Measurements from ENCODE around the gene SLC29A3. TPM values are rescaled to one million over a fixed set of nuclear protein-coding genes. Genes with fewer than 3 reads are reported as not detected.
A peak's percentile ranks its signal among the peaks of the same experiment; 100 is the strongest.

The SLC29A3 gene
- polyA plus RNA-seq, 1 donor (not counting 4 experiments of a cell fraction or from before 2014, with no cell fraction given), result 0.52 TPM

GRCh38 chr10:71299071-71299785 is 19.8 kb upstream of the SLC29A3 start:
- Histone ChIP-seq H3K27me3 (ENCODE audit: control insufficient read depth, extremely low read depth, insufficient read depth, low read length) (peaks cover 6% of the 10 kb centered on the region), H3K9me1 (ENCODE audit: control insufficient read depth, extremely low read depth, insufficient read depth, low read length) (peaks cover 2% of the 10 kb centered on the region), H2AFZ (ENCODE audit: control insufficient read depth, low read length) (no peak overlapping the region), H3K27ac (ENCODE audit: control insufficient read depth, insufficient read depth, low read length) (no peak overlapping the region), H3K79me2 (ENCODE audit: control insufficient read depth, insufficient read depth, low read length) (no peaks in the 10 kb centered on the region), H3K4me3 (ENCODE audit: control insufficient read depth in 2 of 3, extremely low read depth in 1 of 3, insufficient read depth in 2 of 3, low read depth in 1 of 3, low read length in 3 of 3) (no peak overlapping the region), H3K9ac (ENCODE audit: control insufficient read depth, extremely low read depth, insufficient read depth, low read length) (no peak overlapping the region), H3K36me3 (ENCODE audit: control insufficient read depth in 2 of 2, extremely low read depth in 1 of 2, insufficient read depth in 2 of 2, low read length in 2 of 2) (peaks cover 0 to 2% of the 10 kb centered on the region in 2 experiments), H4K20me1 (ENCODE audit: control insufficient read depth, extremely low read depth, insufficient read depth, low read length) (peaks cover 5% of the 10 kb centered on the region), H3K9me3 (ENCODE audit: control insufficient read depth, low read depth, low read length) (no peaks in the 10 kb centered on the region), H3K4me2 (ENCODE audit: control insufficient read depth, extremely low read depth, insufficient read depth, low read depth, low read length) (no peak overlapping the region), H3K4me1 (ENCODE audit: control insufficient read depth, extremely low read depth, insufficient read depth, low read length) (peaks cover 13% of the 10 kb centered on the region)
- no peak for DNase-seq (ENCODE audit: low read depth, low spot score)
- dilution Hi-C loops (cut with MboI; ENCODE audit: extremely low pct_ligation_motif_present, low sequenced_read_pairs), result no loop called here
- FAIRE-seq, result no peak
- TF ChIP-seq EZH2 (IDR thresholded peaks at IDR 0.05; ENCODE audit: low read length), result no peak
- no peak for TF ChIP-seq CTCF (optimal IDR thresholded peaks at IDR 0.05 in 1 of 3, IDR thresholded peaks at IDR 0.05 in 1 of 3, conservative IDR thresholded peaks at IDR 0.05 in 1 of 3; ENCODE audit: extremely low read depth in 1 of 3, insufficient read depth in 2 of 3, low read length in 3 of 3)

- Histone ChIP-seq H2AFZ (ENCODE audit: control insufficient read depth, low read length) (peak overlapping the region; percentile 65), H3K9me1 (ENCODE audit: control insufficient read depth, extremely low read depth, insufficient read depth, low read length) (peaks cover 2% of the 10 kb centered on the region), H3K27me3 (ENCODE audit: control insufficient read depth, extremely low read depth, insufficient read depth, low read length) (peaks cover 10% of the 10 kb centered on the region), H3K36me3 (ENCODE audit: control insufficient read depth in 2 of 2, extremely low read depth in 1 of 2, insufficient read depth in 2 of 2, low read length in 2 of 2) (peaks cover 0 to 2% of the 10 kb centered on the region in 2 experiments), H3K9me3 (ENCODE audit: control insufficient read depth, low read depth, low read length) (no peaks in the 10 kb centered on the region), H3K4me3 (ENCODE audit: control insufficient read depth in 2 of 3, extremely low read depth in 1 of 3, insufficient read depth in 2 of 3, low read depth in 1 of 3, low read length in 3 of 3) (peak overlapping the region in 1 of 3 experiments; percentile 35), H3K79me2 (ENCODE audit: control insufficient read depth, insufficient read depth, low read length) (no peaks in the 10 kb centered on the region), H3K4me2 (ENCODE audit: control insufficient read depth, extremely low read depth, insufficient read depth, low read depth, low read length) (peak overlapping the region; percentile 64), H3K9ac (ENCODE audit: control insufficient read depth, extremely low read depth, insufficient read depth, low read length) (no peak overlapping the region), H4K20me1 (ENCODE audit: control insufficient read depth, extremely low read depth, insufficient read depth, low read length) (no peaks in the 10 kb centered on the region), H3K4me1 (ENCODE audit: control insufficient read depth, extremely low read depth, insufficient read depth, low read length) (peaks cover 13% of the 10 kb centered on the region), H3K27ac (ENCODE audit: control insufficient read depth, insufficient read depth, low read length) (no peak overlapping the region)
- FAIRE-seq (peak; percentile 76), DNase-seq (ENCODE audit: low read depth, low spot score) (peak; percentile 33)
- TF ChIP-seq CTCF (optimal IDR thresholded peaks at IDR 0.05 in 1 of 3, IDR thresholded peaks at IDR 0.05 in 1 of 3, conservative IDR thresholded peaks at IDR 0.05 in 1 of 3; ENCODE audit: extremely low read depth in 1 of 3, insufficient read depth in 2 of 3, low read length in 3 of 3), result no peak
- TF ChIP-seq EZH2 (IDR thresholded peaks at IDR 0.05; ENCODE audit: low read length), result no peak
- dilution Hi-C loops (cut with MboI; ENCODE audit: extremely low pct_ligation_motif_present, low sequenced_read_pairs), result no loop called here
Observed at GRCh38 chr10:71300555-71301370, 18.3 kb upstream of the SLC29A3 start.
